H9 (cell line): Measurements from ENCODE around the gene ZCWPW2. TPM values are rescaled to one million over a fixed set of nuclear protein-coding genes. Genes with fewer than 3 reads are reported as not detected.

Experiments used
- DNase-seq: peaks from one replicate; pipeline ENCODE4 v3.0.0-alpha.2; 2017
- H2AFZ ChIP-seq: one replicate; pipeline ENCODE4 v1.6.1; 2013; ENCODE audit warnings: mild to moderate bottlenecking, low read length, control low read depth, moderate library complexity
- H2AK5ac ChIP-seq: 2 replicates; pipeline ENCODE4 v1.6.1; 2013; ENCODE audit warnings: low read length, control low read depth, mixed read lengths; ENCODE audit not compliant: insufficient read length
- H2BK120ac ChIP-seq: one replicate; pipeline ENCODE4 v1.6.1; 2013; ENCODE audit warnings: low read depth, mild to moderate bottlenecking, low read length, control low read depth, inconsistent platforms; ENCODE audit not compliant: poor library complexity, severe bottlenecking
- H2BK12ac ChIP-seq: 2 replicates; pipeline ENCODE4 v1.6.1; 2013; ENCODE audit warnings: low read length, control low read depth, mixed read lengths, low read depth; ENCODE audit not compliant: insufficient read length
- H2BK15ac ChIP-seq: 2 replicates; pipeline ENCODE4 v1.6.1; 2013; ENCODE audit warnings: low read depth, low read length, control low read depth
- H2BK20ac ChIP-seq: one replicate; pipeline ENCODE4 v1.6.1; 2013; ENCODE audit warnings: low read depth, mild to moderate bottlenecking, low read length, control low read depth, inconsistent platforms; ENCODE audit not compliant: poor library complexity, severe bottlenecking
- H2BK5ac ChIP-seq: 2 replicates; pipeline ENCODE4 v1.6.1; 2013; ENCODE audit warnings: low read length, control low read depth, mixed read lengths; ENCODE audit not compliant: insufficient read length
- H3K14ac ChIP-seq: 2 replicates; pipeline ENCODE4 v1.6.1; 2013; ENCODE audit warnings: low read length, control low read depth; ENCODE audit not compliant: insufficient read depth
- H3K18ac ChIP-seq: 2 replicates; pipeline ENCODE4 v1.6.1; 2013; ENCODE audit warnings: low read depth, mild to moderate bottlenecking, mixed read lengths, low read length, control low read depth; ENCODE audit not compliant: insufficient read length
- H3K23ac ChIP-seq: 2 replicates; pipeline ENCODE4 v1.6.1; 2013; ENCODE audit warnings: low read length, control low read depth, mixed read lengths, low read depth; ENCODE audit not compliant: insufficient read length
- H3K23me2 ChIP-seq: 2 replicates; pipeline ENCODE4 v1.6.1; 2013; ENCODE audit warnings: low read depth, mild to moderate bottlenecking, mixed read lengths, low read length, control low read depth; ENCODE audit not compliant: insufficient read length, poor library complexity, severe bottlenecking
- H3K27ac ChIP-seq: 2 replicates; pipeline ENCODE4 v1.5.1; 2013; ENCODE audit warnings: low read length, control low read depth, mixed read lengths, low read depth; ENCODE audit not compliant: insufficient read length
- H3K27me3 ChIP-seq: 2 replicates; pipeline ENCODE4 v1.6.1; 2013; ENCODE audit warnings: low read length, control low read depth, inconsistent platforms; ENCODE audit not compliant: insufficient read depth
- H3K4ac ChIP-seq: 2 replicates; pipeline ENCODE4 v1.6.1; 2013; ENCODE audit warnings: low read depth, mild to moderate bottlenecking, control low read depth, inconsistent platforms, low read length, moderate library complexity
- H3K4me1 ChIP-seq: 2 replicates; pipeline ENCODE4 v1.6.1; 2013; ENCODE audit warnings: low read length, control low read depth, inconsistent platforms; ENCODE audit not compliant: insufficient read depth
- H3K4me2 ChIP-seq: 2 replicates; pipeline ENCODE4 v1.6.1; 2013; ENCODE audit warnings: low read length, control low read depth, mixed read lengths; ENCODE audit not compliant: insufficient read length, insufficient read depth
- H3K56ac ChIP-seq: 2 replicates; pipeline ENCODE4 v1.6.1; 2013; ENCODE audit warnings: low read depth, mild to moderate bottlenecking, mixed read lengths, low read length, control low read depth; ENCODE audit not compliant: insufficient read length
- H3K79me1 ChIP-seq: 2 replicates; pipeline ENCODE4 v1.6.1; 2013; ENCODE audit warnings: low read depth, mild to moderate bottlenecking, moderate library complexity, low read length, control low read depth, inconsistent platforms; ENCODE audit not compliant: insufficient read depth, poor library complexity, severe bottlenecking
- H3K79me2 ChIP-seq: 2 replicates; pipeline ENCODE4 v1.6.1; 2013; ENCODE audit warnings: low read length, control low read depth, inconsistent platforms; ENCODE audit not compliant: insufficient read depth
- H3K9ac ChIP-seq: 2 replicates; pipeline ENCODE4 v1.6.1; 2013; ENCODE audit warnings: low read length, control low read depth, mixed read lengths; ENCODE audit not compliant: insufficient read length; ENCODE audit errors: extremely low read depth
- H3K9me3 ChIP-seq: one replicate; pipeline ENCODE4 v1.6.1; 2013; ENCODE audit warnings: low read depth, low read length, inconsistent platforms; ENCODE audit not compliant: control insufficient read depth
- H3T11ph ChIP-seq: one replicate; pipeline ENCODE4 v1.6.1; 2013; ENCODE audit warnings: mild to moderate bottlenecking, low read length, control low read depth, inconsistent platforms
- H4K20me1 ChIP-seq: one replicate; pipeline ENCODE4 v1.6.1; 2013; ENCODE audit not compliant: control insufficient read depth, insufficient read length, insufficient read depth
- H4K5ac ChIP-seq: 2 replicates; pipeline ENCODE4 v1.6.1; 2013; ENCODE audit warnings: low read depth, mild to moderate bottlenecking, mixed read lengths, low read length, control low read depth; ENCODE audit not compliant: insufficient read length
- H4K8ac ChIP-seq: replicated peaks from 2 replicates; pipeline ENCODE4 v1.6.1; 2013; ENCODE audit warnings: low read length, control low read depth, mixed read lengths, low read depth; ENCODE audit not compliant: insufficient read length
- H4K91ac ChIP-seq: 2 replicates; pipeline ENCODE4 v1.6.1; 2013; ENCODE audit warnings: low read depth, mild to moderate bottlenecking, moderate library complexity, mixed read lengths, low read length, control low read depth; ENCODE audit not compliant: insufficient read length
- H3K27ac Mint-ChIP-seq, 3 experiments: 2 replicates in 2 of 3; 3 replicates in 1 of 3; pipeline ENCODE4 v1.8.0; 2020 to 2021; ENCODE audit warnings: mixed read lengths in 3 of 3, mild to moderate bottlenecking in 1 of 3, moderate library complexity in 1 of 3
- H3K27me3 Mint-ChIP-seq: 2 replicates; pipeline ENCODE4 v1.8.0; 2021; ENCODE audit warnings: low read depth, mild to moderate bottlenecking, moderate library complexity, mixed read lengths
- H3K36me3 Mint-ChIP-seq, 3 experiments: 2 replicates in 2 of 3; 3 replicates in 1 of 3; pipeline ENCODE4 v1.8.0; 2020 to 2021; ENCODE audit warnings: low read depth in 3 of 3, mixed read lengths in 3 of 3; ENCODE audit not compliant: insufficient read depth in 1 of 3
- H3K4me1 Mint-ChIP-seq, 2 experiments: 2 replicates each; pipeline ENCODE4 v1.8.0; 2020; ENCODE audit warnings: mixed read lengths in 2 of 2
- H3K4me3 Mint-ChIP-seq, 2 experiments: 2 replicates in 1 of 2; 3 replicates in 1 of 2; pipeline ENCODE4 v1.8.0; 2020 to 2021; ENCODE audit warnings: mild to moderate bottlenecking in 2 of 2, mixed read lengths in 2 of 2, moderate library complexity in 1 of 2
- H3K9me3 Mint-ChIP-seq, 2 experiments: 2 replicates in 1 of 2; 3 replicates in 1 of 2; pipeline ENCODE4 v1.8.0; 2020; ENCODE audit warnings: mild to moderate bottlenecking in 2 of 2, mixed read lengths in 2 of 2, moderate library complexity in 1 of 2
- CTCF ChIP-seq: fragments of 200-600 bp; sonication (generic); conservative IDR thresholded peaks from 3 replicates; pipeline ENCODE4 v1.8.0; 2021; ENCODE audit warnings: antibody characterized with exemption, mild to moderate bottlenecking
- total RNA-seq: library from RNA; stranded (reverse); gene quantifications from 2 replicates; pipeline ENCODE4 v1.2.1, GENCODE V29; 2021

The ZCWPW2 gene
- total RNA-seq, 1 experiment from 2014 or later = 0.35 TPM

- no peak for TF ChIP-seq CTCF
- Histone ChIP-seq H3K79me2 (no peaks in the 10 kb centered on the region), H3K4me2 (no peak overlapping the region), H2BK20ac (no peak overlapping the region), H2BK15ac (no peak overlapping the region), H3K23me2 (no peaks in the 10 kb centered on the region), H2AK5ac (no peak overlapping the region), H3K18ac (no peak overlapping the region), H4K91ac (no peak overlapping the region), H2BK5ac (no peak overlapping the region), H3K4ac (no peak overlapping the region), H2AFZ (no peak overlapping the region), H3K14ac (no peak overlapping the region), H3T11ph (no peak overlapping the region), H3K9me3 (no peaks in the 10 kb centered on the region), H4K5ac (no peak overlapping the region), H4K20me1 (no peaks in the 10 kb centered on the region), H4K8ac (no peak overlapping the region), H3K27ac (no peak overlapping the region), H3K9ac (no peak overlapping the region), H2BK12ac (no peak overlapping the region), H3K56ac (no peak overlapping the region), H3K27me3 (no peaks in the 10 kb centered on the region), H3K79me1 (no peaks in the 10 kb centered on the region), H3K4me1 (no peaks in the 10 kb centered on the region), H2BK120ac (no peak overlapping the region), H3K23ac (no peak overlapping the region)
- peaks cover 0 to 20% (median 18%) of the 10 kb centered on the region in 3 experiments; a peak in 4 of 7 replicates for H3K36me3 Mint-ChIP-seq
- DNase-seq = no peak
- H3K27ac Mint-ChIP-seq = no peak overlapping the region; a peak in 1 of 7 replicates
- H3K4me1 Mint-ChIP-seq = peaks cover 7 to 9% of the 10 kb centered on the region in 2 experiments; a peak in 3 of 4 replicates
- H3K9me3 Mint-ChIP-seq = no peaks in the 10 kb centered on the region
- no peaks in the 10 kb centered on the region for H3K27me3 Mint-ChIP-seq
- no peak overlapping the region for H3K4me3 Mint-ChIP-seq
These were observed 27.5 kb upstream of the ZCWPW2 start for GRCh38 chr3:28320981-28321380.
